ENCODE results near the gene PTTG2.

GRCh38 chr4:37999000-37999716, 39.0 kb downstream of the PTTG2 start:
- TF ChIP-seq CTCF (IDR thresholded peaks at IDR 0.05) (no peak), POLR2A (IDR thresholded peaks at IDR 0.05) (no peak)
